ENCODE results near the gene FILIP1L.

DNA sequence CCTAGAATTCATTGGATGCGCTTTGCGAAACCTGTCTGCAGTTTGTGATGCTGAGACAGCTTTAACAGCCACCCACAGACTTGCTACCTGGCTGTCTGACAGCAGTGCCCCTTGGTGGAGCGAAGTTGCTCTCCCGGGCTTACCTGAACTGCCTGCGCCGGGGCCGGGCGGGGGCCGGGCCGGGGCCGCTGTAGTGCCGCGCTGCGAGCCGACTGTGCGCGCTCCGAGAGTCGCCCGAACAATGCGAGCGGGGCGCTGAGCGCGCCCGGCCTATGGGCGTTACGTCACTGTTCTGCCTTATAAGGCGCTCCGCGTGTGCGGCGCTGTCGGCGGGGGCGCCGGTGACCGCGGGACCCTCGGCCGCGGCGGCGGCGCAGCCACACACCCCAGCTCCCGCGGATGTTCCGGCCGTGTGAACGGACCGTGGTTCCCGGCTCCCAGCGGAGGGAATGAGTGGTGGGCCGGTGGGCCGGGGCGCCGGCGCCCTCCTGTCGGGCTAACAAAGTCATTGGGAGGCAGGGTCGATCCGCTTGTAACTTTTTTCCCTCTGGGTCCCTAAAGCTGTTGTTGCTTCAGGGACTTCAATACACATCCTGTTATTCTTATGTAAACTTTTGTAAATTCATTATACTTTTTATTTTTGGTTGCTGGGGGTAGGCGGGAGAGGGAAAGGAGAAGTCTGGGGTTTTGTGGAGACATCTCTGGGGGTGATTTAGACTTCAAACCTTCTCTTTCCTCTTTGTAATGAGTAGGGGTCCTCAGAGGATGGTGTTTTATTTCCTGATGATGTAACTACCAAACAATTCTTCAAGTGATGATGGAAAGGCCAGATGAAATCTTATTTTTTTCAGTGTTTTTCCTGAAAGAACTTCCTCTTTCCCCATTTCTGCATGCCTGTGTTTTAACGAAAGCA, 238.1 kb downstream of the FILIP1L start:
- TF ChIP-seq, protein P1, sequence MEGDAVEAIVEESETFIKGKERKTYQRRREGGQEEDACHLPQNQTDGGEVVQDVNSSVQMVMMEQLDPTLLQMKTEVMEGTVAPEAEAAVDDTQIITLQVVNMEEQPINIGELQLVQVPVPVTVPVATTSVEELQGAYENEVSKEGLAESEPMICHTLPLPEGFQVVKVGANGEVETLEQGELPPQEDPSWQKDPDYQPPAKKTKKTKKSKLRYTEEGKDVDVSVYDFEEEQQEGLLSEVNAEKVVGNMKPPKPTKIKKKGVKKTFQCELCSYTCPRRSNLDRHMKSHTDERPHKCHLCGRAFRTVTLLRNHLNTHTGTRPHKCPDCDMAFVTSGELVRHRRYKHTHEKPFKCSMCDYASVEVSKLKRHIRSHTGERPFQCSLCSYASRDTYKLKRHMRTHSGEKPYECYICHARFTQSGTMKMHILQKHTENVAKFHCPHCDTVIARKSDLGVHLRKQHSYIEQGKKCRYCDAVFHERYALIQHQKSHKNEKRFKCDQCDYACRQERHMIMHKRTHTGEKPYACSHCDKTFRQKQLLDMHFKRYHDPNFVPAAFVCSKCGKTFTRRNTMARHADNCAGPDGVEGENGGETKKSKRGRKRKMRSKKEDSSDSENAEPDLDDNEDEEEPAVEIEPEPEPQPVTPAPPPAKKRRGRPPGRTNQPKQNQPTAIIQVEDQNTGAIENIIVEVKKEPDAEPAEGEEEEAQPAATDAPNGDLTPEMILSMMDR (conservative IDR thresholded peaks at IDR 0.05; ENCODE audit: low read length) = no peak
- no peak for TF ChIP-seq EZH2phosphoT487 (IDR thresholded peaks at IDR 0.05; ENCODE audit: borderline replicate concordance)

All from Loucy (cell line).